HG03457 (cell line): ENCODE data around the gene STAC2.

Source experiments
- ATAC-seq: cut with Tn5 transposase; IDR thresholded peaks from one replicate; pipeline ENCODE4 v1.9.1; 2021; ENCODE audit warnings: moderate number of reproducible peaks; ENCODE audit not compliant: unreplicated experiment

Gene STAC2

GRCh38 chr17:39231591-39232551 lies 6.1 kb upstream of the STAC2 start:
- no peak for ATAC-seq

- ATAC-seq = no peak
Observed at GRCh38 chr17:39231091-39231561, 5.4 kb upstream of the STAC2 start.

GRCh38 chr17:39230361-39230760 lies 4.6 kb upstream of the STAC2 start:
- ATAC-seq = no peak

GRCh38 chr17:39229274-39229913 lies 3.6 kb upstream of the STAC2 start:
- no peak for ATAC-seq

- no peak for ATAC-seq
Observed at GRCh38 chr17:39227364-39227919, 1.7 kb upstream of the STAC2 start.

GRCh38 chr17:39225959-39226683 lies 376 bp upstream of the STAC2 start:
- no peak for ATAC-seq

- ATAC-seq = no peak
Observed at GRCh38 chr17:39224778-39225307, 902 bp downstream of the STAC2 start.

- no peak for ATAC-seq
Observed at GRCh38 chr17:39223907-39224777, 1.6 kb downstream of the STAC2 start.

GRCh38 chr17:39222866-39223834 lies 2.6 kb downstream of the STAC2 start:
- ATAC-seq = no peak

- no peak for ATAC-seq
Observed at GRCh38 chr17:39222151-39222550, 3.6 kb downstream of the STAC2 start.

- ATAC-seq = no peak
Observed at GRCh38 chr17:39221572-39221971, 4.2 kb downstream of the STAC2 start.

- no peak for ATAC-seq
Observed at GRCh38 chr17:39219647-39220154, 6.0 kb downstream of the STAC2 start.

GRCh38 chr17:39218906-39219305 lies 6.8 kb downstream of the STAC2 start:
- no peak for ATAC-seq

GRCh38 chr17:39217734-39218369 lies 7.9 kb downstream of the STAC2 start:
- ATAC-seq = no peak

- ATAC-seq = no peak
Observed at GRCh38 chr17:39213852-39214251, 11.9 kb downstream of the STAC2 start.

GRCh38 chr17:39212841-39213480 lies 12.8 kb downstream of the STAC2 start:
- no peak for ATAC-seq

- no peak for ATAC-seq
Observed at GRCh38 chr17:39212195-39212810, 13.4 kb downstream of the STAC2 start.
